ENCODE results near the gene CEMIP2.

DNA sequence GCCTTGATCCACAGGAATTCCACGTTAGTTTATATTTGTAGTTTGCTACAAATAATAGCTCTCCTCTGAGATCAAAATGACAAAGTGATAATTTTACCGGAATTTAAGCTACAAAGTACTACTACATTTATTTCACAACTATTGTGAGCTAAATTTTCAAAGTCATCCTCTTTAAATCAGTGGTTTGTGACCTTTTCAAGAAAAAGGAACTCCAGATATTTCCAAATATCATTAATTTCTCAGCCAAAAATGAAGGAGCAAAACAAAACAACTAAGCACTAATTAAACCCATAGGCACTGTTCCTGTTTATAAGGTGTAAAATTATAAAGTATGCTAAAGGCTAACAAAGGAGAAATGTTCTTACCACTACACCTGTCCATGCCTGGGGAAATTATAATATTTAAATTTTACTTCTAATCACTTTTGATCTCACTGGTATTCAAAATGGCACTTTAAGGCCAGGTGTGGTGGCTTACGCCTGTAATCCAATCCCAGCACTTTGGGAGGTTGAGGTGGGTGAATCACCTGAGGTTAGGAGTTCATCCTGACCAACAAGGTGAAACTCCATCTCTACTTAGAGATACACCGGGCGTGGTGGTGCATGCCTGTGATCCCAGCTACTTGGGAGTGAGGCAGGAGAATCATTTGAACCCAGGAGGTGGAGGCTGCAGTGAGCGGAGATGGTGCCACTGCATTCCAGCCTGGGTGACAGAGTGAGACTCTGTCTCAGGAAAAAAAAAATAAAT is 77.5 kb downstream of the CEMIP2 start:
- TF ChIP-seq, protein P1, sequence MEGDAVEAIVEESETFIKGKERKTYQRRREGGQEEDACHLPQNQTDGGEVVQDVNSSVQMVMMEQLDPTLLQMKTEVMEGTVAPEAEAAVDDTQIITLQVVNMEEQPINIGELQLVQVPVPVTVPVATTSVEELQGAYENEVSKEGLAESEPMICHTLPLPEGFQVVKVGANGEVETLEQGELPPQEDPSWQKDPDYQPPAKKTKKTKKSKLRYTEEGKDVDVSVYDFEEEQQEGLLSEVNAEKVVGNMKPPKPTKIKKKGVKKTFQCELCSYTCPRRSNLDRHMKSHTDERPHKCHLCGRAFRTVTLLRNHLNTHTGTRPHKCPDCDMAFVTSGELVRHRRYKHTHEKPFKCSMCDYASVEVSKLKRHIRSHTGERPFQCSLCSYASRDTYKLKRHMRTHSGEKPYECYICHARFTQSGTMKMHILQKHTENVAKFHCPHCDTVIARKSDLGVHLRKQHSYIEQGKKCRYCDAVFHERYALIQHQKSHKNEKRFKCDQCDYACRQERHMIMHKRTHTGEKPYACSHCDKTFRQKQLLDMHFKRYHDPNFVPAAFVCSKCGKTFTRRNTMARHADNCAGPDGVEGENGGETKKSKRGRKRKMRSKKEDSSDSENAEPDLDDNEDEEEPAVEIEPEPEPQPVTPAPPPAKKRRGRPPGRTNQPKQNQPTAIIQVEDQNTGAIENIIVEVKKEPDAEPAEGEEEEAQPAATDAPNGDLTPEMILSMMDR (IDR thresholded peaks at IDR 0.05; ENCODE audit: insufficient read depth, low read length, poor library complexity, severe bottlenecking): no peak
- TF ChIP-seq EZH2phosphoT487 (conservative IDR thresholded peaks at IDR 0.05; ENCODE audit: low read length): no peak

All from SU-DHL-6 (cell line).